MM.1S (cell line): ENCODE data around the gene IL1R2.

ENCODE experiments used
- DNase-seq: peaks from one replicate; pipeline ENCODE4 v3.0.0-alpha.2; 2015
- H2AFZ ChIP-seq: fragments of 300-600 bp; sonication (generic); 2 replicates; pipeline ENCODE4 v1.6.0; 2016; ENCODE audit warnings: antibody characterized with exemption, low read length
- H3F3A ChIP-seq: fragments of 300-600 bp; sonication (generic); 2 replicates; pipeline ENCODE4 v1.6.1; 2016; ENCODE audit warnings: mild to moderate bottlenecking, antibody characterized with exemption, low read length, moderate library complexity, mixed read lengths; ENCODE audit not compliant: insufficient read depth
- H3K27ac ChIP-seq: fragments of 300-600 bp; sonication (generic); 2 replicates; pipeline ENCODE4 v1.5.1; 2016; ENCODE audit warnings: mild to moderate bottlenecking, low read length
- H3K27me3 ChIP-seq: fragments of 300-600 bp; sonication (generic); replicated peaks from 2 replicates; pipeline ENCODE4 v1.6.0; 2016; ENCODE audit warnings: low read length; ENCODE audit not compliant: insufficient read depth
- H3K36me3 ChIP-seq: fragments of 300-600 bp; sonication (generic); replicated peaks from 2 replicates; pipeline ENCODE4 v1.6.1; 2016; ENCODE audit warnings: mild to moderate bottlenecking, low read length, mixed read lengths; ENCODE audit not compliant: insufficient read depth
- H3K4me1 ChIP-seq: fragments of 300-600 bp; sonication (generic); 2 replicates; pipeline ENCODE4 v1.6.1; 2016; ENCODE audit warnings: low read length, mixed read lengths
- H3K4me2 ChIP-seq: fragments of 300-600 bp; sonication (generic); 2 replicates; pipeline ENCODE4 v1.6.0; 2016; ENCODE audit warnings: low read depth, low read length
- H3K4me3 ChIP-seq: fragments of 300-600 bp; sonication (generic); 2 replicates; pipeline ENCODE4 v1.5.1; 2016; ENCODE audit warnings: low read length, mixed read lengths
- H3K79me2 ChIP-seq: fragments of 300-600 bp; sonication (generic); 2 replicates; pipeline ENCODE4 v1.6.1; 2016; ENCODE audit warnings: mixed run types, low read length, mixed read lengths
- H3K9ac ChIP-seq: fragments of 300-600 bp; sonication (generic); 2 replicates; pipeline ENCODE4 v1.6.1; 2016; ENCODE audit warnings: low read length, mixed read lengths
- H3K9me2 ChIP-seq: fragments of 300-600 bp; sonication (generic); replicated peaks from 2 replicates; pipeline ENCODE4 v1.6.1; 2016; ENCODE audit warnings: mild to moderate bottlenecking, low read length, mixed read lengths; ENCODE audit not compliant: insufficient read depth
- H3K9me3 ChIP-seq: fragments of 300-600 bp; sonication (generic); replicated peaks from 2 replicates; pipeline ENCODE4 v1.6.1; 2016; ENCODE audit warnings: mild to moderate bottlenecking, low read length, mixed read lengths; ENCODE audit not compliant: insufficient read depth
- H4K20me1 ChIP-seq: fragments of 300-600 bp; sonication (generic); 2 replicates; pipeline ENCODE4 v1.6.1; 2016; ENCODE audit warnings: mild to moderate bottlenecking, low read length, moderate library complexity, mixed read lengths; ENCODE audit not compliant: insufficient read depth
- CTCF ChIP-seq: fragments of 300-600 bp; sonication (generic); IDR thresholded peaks from 2 replicates; pipeline ENCODE4 v1.5.1; 2016; ENCODE audit warnings: antibody characterized with exemption, low read length, mixed read lengths
- EZH2 ChIP-seq: fragments of 300-600 bp; sonication (generic); optimal IDR thresholded peaks from 2 replicates; pipeline ENCODE3; 2017; ENCODE audit warnings: low read depth, mild to moderate bottlenecking, antibody characterized with exemption, low read length, mixed read lengths
- EZH2phosphoT487 ChIP-seq: fragments of 300-600 bp; sonication (generic); IDR thresholded peaks from 2 replicates; pipeline ENCODE4 v1.6.1; 2018; ENCODE audit warnings: antibody characterized with exemption, low read length

Gene IL1R2

DNA sequence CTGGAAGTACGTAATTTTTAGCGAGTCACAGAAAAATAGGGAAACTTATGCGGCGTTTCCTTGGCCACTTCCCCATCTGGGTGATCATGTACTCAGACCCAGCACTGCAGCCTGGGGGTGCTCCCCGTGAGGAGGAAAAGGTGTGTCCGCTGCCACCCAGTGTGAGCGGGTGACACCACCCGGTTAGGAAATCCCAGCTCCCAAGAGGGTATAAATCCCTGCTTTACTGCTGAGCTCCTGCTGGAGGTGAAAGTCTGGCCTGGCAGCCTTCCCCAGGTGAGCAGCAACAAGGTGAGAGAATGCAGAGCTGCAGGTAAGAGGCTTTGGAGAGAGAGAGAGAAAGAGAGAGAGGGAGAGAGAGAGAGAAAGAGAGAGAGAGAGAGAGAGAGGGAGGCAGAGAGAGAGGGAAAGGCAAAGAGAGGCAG is at the start of gene IL1R2:
Gene IL1R2, plus strand, starts transcription at position 240 of the 425 bp plus-strand sequence. CDS start 16,616 bp downstream, outside the sequence.
- Histone ChIP-seq H3K9ac (no peak within 1 kb of the TSS), H3F3A (no peaks in the 10 kb centered on the region), H3K27ac (no peak within 1 kb of the TSS), H3K4me3 (no peak within 1 kb of the TSS), H3K27me3 (no peaks in the 10 kb centered on the region), H3K79me2 (no peaks in the 10 kb centered on the region), H4K20me1 (no peaks in the 10 kb centered on the region), H3K36me3 (no peaks in the 10 kb centered on the region), H2AFZ (no peak within 1 kb of the TSS), H3K4me1 (no peaks in the 10 kb centered on the region), H3K9me2 (no peaks in the 10 kb centered on the region), H3K9me3 (no peaks in the 10 kb centered on the region), H3K4me2 (no peak within 1 kb of the TSS)
- TF ChIP-seq EZH2phosphoT487 (no peak), EZH2 (no peak), CTCF (no peak)
- no peak for DNase-seq

- TF ChIP-seq EZH2phosphoT487 (no peak), CTCF (no peak), EZH2 (no peak)
- H3K27me3 ChIP-seq, result no peaks in the 10 kb centered on the region
- no peak overlapping the region for H3K4me2 ChIP-seq
- no peaks in the 10 kb centered on the region for H4K20me1 ChIP-seq
- no peaks in the 10 kb centered on the region for H3K9me3 ChIP-seq
- H3F3A ChIP-seq, result no peaks in the 10 kb centered on the region
- no peak for DNase-seq
- no peaks in the 10 kb centered on the region for H3K79me2 ChIP-seq
- no peak overlapping the region for H3K4me3 ChIP-seq
- no peak overlapping the region for H3K27ac ChIP-seq
- H2AFZ ChIP-seq, result no peak overlapping the region
- no peaks in the 10 kb centered on the region for H3K36me3 ChIP-seq
- H3K9ac ChIP-seq, result no peak overlapping the region
- no peaks in the 10 kb centered on the region for H3K9me2 ChIP-seq
- H3K4me1 ChIP-seq, result no peaks in the 10 kb centered on the region
Measured at GRCh38 chr2:101942851-101943250, 48.9 kb upstream of the IL1R2 start.

- Histone ChIP-seq H3K4me1 (no peaks in the 10 kb centered on the region), H3K9me3 (no peaks in the 10 kb centered on the region), H3K27ac (no peak overlapping the region), H3K9ac (no peak overlapping the region), H3K36me3 (no peaks in the 10 kb centered on the region), H3K27me3 (no peaks in the 10 kb centered on the region), H4K20me1 (no peaks in the 10 kb centered on the region), H3K9me2 (no peaks in the 10 kb centered on the region), H2AFZ (no peak overlapping the region), H3K4me3 (no peak overlapping the region), H3F3A (no peaks in the 10 kb centered on the region), H3K79me2 (no peaks in the 10 kb centered on the region), H3K4me2 (no peak overlapping the region)
- DNase-seq, result no peak
- TF ChIP-seq CTCF (no peak), EZH2 (no peak), EZH2phosphoT487 (no peak)
Measured at GRCh38 chr2:101946372-101947039, 45.3 kb upstream of the IL1R2 start.
